Endothelial cell of umbilical vein (primary cell): ENCODE data around the gene ST8SIA2. TPM values are rescaled to one million over a fixed set of nuclear protein-coding genes. Genes with fewer than 3 reads are reported as not detected.

Experiments
- BruUV-seq: library from RNA; stranded (reverse); fragments of 400-500 nt; replicated peaks from 2 replicates; lab custom pipeline; 2021; lab: Mats Ljungman, UMichigan
- CTCF ChIA-PET: fragments of 300-600, 350-600 bp; sonication (Branson Sonifier 250); formaldehyde crosslinking; loops from one replicate; lab custom pipeline; 2021; ENCODE audit warnings: antibody characterized with exemption, inconsistent platforms; lab: Charles Lee
- POLR2A ChIA-PET: fragments of 300-600, 350-600 bp; sonication (Branson Sonifier 250); formaldehyde crosslinking; loops from one replicate; lab custom pipeline; 2021; ENCODE audit warnings: antibody characterized with exemption, inconsistent platforms; lab: Charles Lee
- DNase-seq: peaks from one replicate; pipeline ENCODE4 v3.0.0-alpha.2; 2011; ENCODE audit warnings: low read depth, low spot score
- FAIRE-seq: peaks from 2 replicates; lab custom pipeline; 2011; peaks lifted over from hg19 to GRCh38; lab: Jason Lieb, UNC
- H2AFZ ChIP-seq: 2 replicates; pipeline ENCODE4 v1.6.0; 2012; ENCODE audit warnings: low read depth, low read length, control low read depth, inconsistent platforms
- H3K27ac ChIP-seq: 2 replicates; pipeline ENCODE4 v1.5.1; 2011; ENCODE audit warnings: low read depth, mild to moderate bottlenecking, control low read depth, low read length, moderate library complexity; ENCODE audit not compliant: insufficient read depth
- H3K27me3 ChIP-seq, 2 experiments: 2 replicates each; pipeline versions ENCODE4 v1.6.0 to v1.6.1; 2011; ENCODE audit warnings: low read length in 2 of 2, mixed read lengths in 1 of 2; ENCODE audit not compliant: control insufficient read depth in 2 of 2, insufficient read depth in 2 of 2
- H3K36me3 ChIP-seq, 2 experiments: 2 replicates in 1 of 2; 3 replicates in 1 of 2; pipeline ENCODE4 v1.5.1; 2011; ENCODE audit warnings: low read length in 2 of 2, mild to moderate bottlenecking in 1 of 2, moderate library complexity in 1 of 2; ENCODE audit not compliant: control insufficient read depth in 2 of 2, insufficient read depth in 2 of 2; ENCODE audit errors: extremely low read depth in 1 of 2
- H3K4me1 ChIP-seq: 3 replicates; pipeline ENCODE4 v1.5.1; 2011; ENCODE audit warnings: mild to moderate bottlenecking, low read length; ENCODE audit not compliant: control insufficient read depth, insufficient read depth; ENCODE audit errors: extremely low read depth
- H3K4me2 ChIP-seq: 2 replicates; pipeline ENCODE4 v1.6.1; 2011; ENCODE audit warnings: low read length, control low read depth, mixed read lengths; ENCODE audit not compliant: insufficient read depth
- H3K4me3 ChIP-seq, 3 experiments: fragments of 200-600 bp in 1 of 3; sonication (generic), shearing (Covaris generic) in 1 of 3; replicated peaks in 1 of 3; 2 replicates each; pipeline ENCODE4 v1.5.1; 2011 to 2016; ENCODE audit warnings: control low read depth in 3 of 3, low read length in 3 of 3, mild to moderate bottlenecking in 2 of 3, inconsistent platforms in 1 of 3, low read depth in 1 of 3, moderate library complexity in 1 of 3; ENCODE audit not compliant: insufficient read depth in 1 of 3
- H3K79me2 ChIP-seq: 2 replicates; pipeline ENCODE4 v1.6.0; 2012; ENCODE audit warnings: low read length, inconsistent platforms; ENCODE audit not compliant: control insufficient read depth, insufficient read depth
- H3K9ac ChIP-seq: replicated peaks from 2 replicates; pipeline ENCODE3; 2011; ENCODE audit warnings: low read length, control low read depth; ENCODE audit not compliant: insufficient read depth; ENCODE audit errors: extremely low read depth
- H3K9me1 ChIP-seq: replicated peaks from 3 replicates; pipeline ENCODE4 v1.6.0; 2011; ENCODE audit warnings: mild to moderate bottlenecking, low read length; ENCODE audit not compliant: control insufficient read depth, insufficient read depth; ENCODE audit errors: extremely low read depth
- H3K9me3 ChIP-seq: replicated peaks from 2 replicates; pipeline ENCODE4 v1.5.1; 2012; ENCODE audit warnings: low read length, inconsistent platforms; ENCODE audit not compliant: control insufficient read depth, insufficient read depth
- H4K20me1 ChIP-seq: replicated peaks from 2 replicates; pipeline ENCODE3; 2011; ENCODE audit warnings: mild to moderate bottlenecking, low read length; ENCODE audit not compliant: control insufficient read depth, insufficient read depth; ENCODE audit errors: extremely low read depth
- CTCF ChIP-seq, 2 donors: IDR thresholded peaks; 1 replicate in 1 of 2; 2 replicates in 1 of 2; pipeline ENCODE4 v1.5.1; 2011; ENCODE audit warnings: low read length in 2 of 2, mild to moderate bottlenecking in 2 of 2, moderate library complexity in 2 of 2, control low read depth in 1 of 2, inconsistent platforms in 1 of 2, low read depth in 1 of 2; ENCODE audit not compliant: insufficient read depth in 1 of 2; ENCODE audit errors: extremely low read depth in 1 of 2
- EZH2 ChIP-seq: IDR thresholded peaks from 2 replicates; pipeline ENCODE4 v1.6.1; 2012; ENCODE audit warnings: borderline replicate concordance, low read depth, mild to moderate bottlenecking, moderate library complexity, low read length, inconsistent platforms; ENCODE audit not compliant: severe bottlenecking
- GATA2 ChIP-seq: IDR thresholded peaks from 2 replicates; pipeline ENCODE4 v1.7.0; 2011; ENCODE audit warnings: low read depth, mild to moderate bottlenecking, moderate library complexity, mixed read lengths, low read length; ENCODE audit not compliant: insufficient read length, insufficient read depth
- JUN ChIP-seq: IDR thresholded peaks from 2 replicates; pipeline ENCODE4 v1.6.1; 2011; ENCODE audit warnings: borderline replicate concordance, low read depth; ENCODE audit not compliant: insufficient read length, insufficient read depth
- MYC ChIP-seq: IDR thresholded peaks from one replicate; pipeline ENCODE4 v1.6.1; 2011; ENCODE audit warnings: mild to moderate bottlenecking, low read depth, low read length
- POLR2AphosphoS5 ChIP-seq: IDR thresholded peaks from 2 replicates; pipeline ENCODE4 v1.6.1; 2012; ENCODE audit warnings: low read depth, mild to moderate bottlenecking, control low read depth, low read length, moderate library complexity; ENCODE audit not compliant: insufficient read depth
- dilution Hi-C: fragments of 300-500 bp; cut with MboI; formaldehyde crosslinking; loops from one replicate; pipeline ENCODE4 v1.15.0; 2019; ENCODE audit warnings: low sequenced_read_pairs; ENCODE audit not compliant: extremely low pct_ligation_motif_present
- intact Hi-C: fragments of 100-400 bp; cut with micrococcal nuclease; formaldehyde crosslinking; loops from one replicate; pipeline ENCODE4 v1.10.0; 2022
- polyA plus RNA-seq, 4 experiments: library from polyadenylated mRNA; depleted of rRNA in 3 of 4; stranded (reverse) in 3 of 4; unstranded in 1 of 4; fragments of >200 nt; gene quantifications; 2 replicates each; pipeline versions ENCODE4 v1.2.1 to v1.2.3, GENCODE V29; 2011 to 2012; ENCODE audit warnings: missing spikeins in 1 of 4
- total RNA-seq: library from RNA; stranded (reverse); gene quantifications from 2 replicates; pipeline ENCODE4 v1.2.3, GENCODE V29; 2021

ST8SIA2 gene
- total and polyA plus RNA-seq, 2 donors (not counting 3 experiments of a cell fraction or from before 2014, with no cell fraction given): 0.35 to 0.46 TPM

- H3K9me3 ChIP-seq: no peaks in the 10 kb centered on the region
- peak; percentile 3 for DNase-seq
- H3K9ac ChIP-seq: no peak overlapping the region
- H3K27me3 ChIP-seq: no peaks in the 10 kb centered on the region
- H3K4me1 ChIP-seq: no peaks in the 10 kb centered on the region
- no peaks in the 10 kb centered on the region for H4K20me1 ChIP-seq
- FAIRE-seq: no peak
- no peak overlapping the region for H3K27ac ChIP-seq
- H2AFZ ChIP-seq: no peak overlapping the region
- no peaks in the 10 kb centered on the region for H3K9me1 ChIP-seq
- no peaks in the 10 kb centered on the region for H3K36me3 ChIP-seq
- dilution Hi-C loops: no loop called here
- intact Hi-C loops: no loop called here
- BruUV-seq: no TSS peak
- no peak overlapping the region for H3K4me2 ChIP-seq
- no peaks in the 10 kb centered on the region for H3K79me2 ChIP-seq
- CTCF ChIA-PET: no interaction called here
- TF ChIP-seq MYC: no peak
- no peak for TF ChIP-seq GATA2
- TF ChIP-seq EZH2: no peak
- no peak for TF ChIP-seq JUN
- no peak for TF ChIP-seq CTCF (IDR thresholded peaks at IDR 0.05; ENCODE audit: extremely low read depth in 1 of 2, insufficient read depth in 1 of 2, low read depth in 1 of 2, low read length in 2 of 2)
- TF ChIP-seq POLR2AphosphoS5: no peak
- H3K4me3 ChIP-seq: no peak overlapping the region
- POLR2A ChIA-PET: no interaction called here
These were observed 35.8 kb downstream of the ST8SIA2 start for GRCh38 chr15:92429378-92430068.
